Measurements from ENCODE around the gene MMADHC.
"Not testable (repeated sequence)": the region's sequence is repeated elsewhere in the genome, so short reads cannot be mapped to it uniquely, and the experiment has no call there.

The MMADHC gene

DNA sequence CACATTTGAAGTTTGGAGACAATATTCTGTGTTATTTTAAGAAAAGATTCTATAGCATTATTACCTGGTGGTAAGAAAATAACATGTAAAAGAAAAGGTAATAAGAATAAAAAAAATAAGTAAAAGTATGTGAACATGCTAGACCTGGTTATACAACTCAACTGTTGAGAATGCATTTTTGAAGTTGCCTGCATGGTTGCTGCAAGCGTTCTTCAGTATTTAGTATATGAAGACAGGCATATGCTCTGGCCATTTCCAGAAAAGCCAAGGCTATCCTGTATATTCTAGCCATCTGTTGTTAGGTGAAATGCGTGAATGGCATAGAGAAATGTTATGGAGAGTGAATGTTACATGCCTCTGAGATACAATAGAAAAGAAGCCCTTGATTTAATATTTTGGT lies 6.8 kb upstream of the MMADHC start:
- DNase-seq: no peak

DNA sequence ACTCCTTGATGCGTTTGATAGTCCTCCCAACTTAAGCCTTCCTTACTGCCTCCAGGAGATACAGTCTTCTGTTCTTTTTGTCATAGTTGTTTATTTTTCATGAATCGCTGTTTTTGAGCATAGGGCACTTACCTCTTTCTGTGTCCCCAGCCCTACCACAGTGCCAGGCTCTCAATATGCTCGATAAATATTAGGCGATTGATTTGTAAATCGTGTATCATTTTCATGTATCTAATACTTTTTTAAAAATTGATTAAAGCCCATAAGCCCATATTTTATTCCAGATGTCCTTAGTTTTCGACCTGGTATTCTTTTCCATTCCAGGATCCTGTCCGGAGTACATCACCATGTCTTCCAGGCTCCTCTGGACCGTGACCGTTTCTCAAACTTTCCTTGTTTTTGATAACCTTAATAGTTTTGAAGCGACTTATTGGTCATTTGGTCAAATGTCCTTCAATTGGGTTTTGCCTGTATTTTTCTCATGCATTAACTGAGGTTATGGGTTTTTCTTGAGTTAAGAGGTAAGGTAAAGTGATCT lies 444 bp upstream of the MMADHC start:
- DNase-seq: no peak

DNA sequence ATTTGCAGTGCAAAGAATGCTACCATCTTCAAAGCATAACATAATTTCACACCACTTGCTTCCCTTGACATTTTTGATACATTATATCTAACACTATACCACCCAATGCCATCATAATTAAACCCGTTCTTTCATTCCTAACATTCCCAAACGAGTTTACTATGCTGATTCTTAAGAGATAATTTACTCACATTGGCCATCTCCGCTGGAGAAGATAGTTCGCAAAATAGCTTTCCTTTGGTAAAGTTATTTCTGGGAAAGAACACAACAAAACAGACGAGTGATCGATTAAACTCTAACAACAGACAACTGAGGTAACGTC lies 716 bp downstream of the MMADHC start:
- DNase-seq: no peak

- no peak for DNase-seq
Measured at GRCh38 chr2:149586063-149586462, 1.5 kb downstream of the MMADHC start.

DNA sequence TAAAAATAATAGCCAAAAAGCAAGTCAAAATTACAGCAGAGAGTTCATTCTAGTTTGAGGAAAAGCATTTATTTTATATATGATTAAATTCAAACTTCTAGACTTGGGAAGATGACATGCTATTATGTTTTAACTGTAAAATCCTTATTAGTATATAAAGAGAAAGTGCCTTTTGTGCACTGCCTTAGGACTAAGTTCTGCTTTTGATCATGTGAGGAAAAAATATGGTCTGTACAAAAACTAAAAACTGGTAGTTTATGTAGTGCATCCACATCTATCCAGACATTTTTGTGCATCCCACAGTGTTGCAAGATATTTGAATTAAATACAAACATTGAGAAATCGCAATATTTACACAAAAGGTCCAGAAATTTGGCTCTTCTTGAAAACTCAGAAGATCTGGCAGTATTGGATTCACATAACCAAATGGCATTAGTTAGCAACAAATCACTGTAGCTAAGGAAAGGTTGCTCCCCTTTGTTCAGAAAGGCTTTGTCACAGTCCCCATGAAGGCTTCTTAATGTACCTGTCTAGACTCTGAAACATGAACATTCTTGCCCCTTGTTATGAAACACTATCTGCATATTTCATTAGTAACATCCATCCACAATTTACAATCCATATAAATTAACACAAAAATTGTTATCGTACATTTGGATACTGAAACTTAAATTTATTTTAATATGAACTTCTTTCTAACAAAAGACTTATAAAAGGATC lies 2.2 kb downstream of the MMADHC start:
- DNase-seq: no peak

DNA sequence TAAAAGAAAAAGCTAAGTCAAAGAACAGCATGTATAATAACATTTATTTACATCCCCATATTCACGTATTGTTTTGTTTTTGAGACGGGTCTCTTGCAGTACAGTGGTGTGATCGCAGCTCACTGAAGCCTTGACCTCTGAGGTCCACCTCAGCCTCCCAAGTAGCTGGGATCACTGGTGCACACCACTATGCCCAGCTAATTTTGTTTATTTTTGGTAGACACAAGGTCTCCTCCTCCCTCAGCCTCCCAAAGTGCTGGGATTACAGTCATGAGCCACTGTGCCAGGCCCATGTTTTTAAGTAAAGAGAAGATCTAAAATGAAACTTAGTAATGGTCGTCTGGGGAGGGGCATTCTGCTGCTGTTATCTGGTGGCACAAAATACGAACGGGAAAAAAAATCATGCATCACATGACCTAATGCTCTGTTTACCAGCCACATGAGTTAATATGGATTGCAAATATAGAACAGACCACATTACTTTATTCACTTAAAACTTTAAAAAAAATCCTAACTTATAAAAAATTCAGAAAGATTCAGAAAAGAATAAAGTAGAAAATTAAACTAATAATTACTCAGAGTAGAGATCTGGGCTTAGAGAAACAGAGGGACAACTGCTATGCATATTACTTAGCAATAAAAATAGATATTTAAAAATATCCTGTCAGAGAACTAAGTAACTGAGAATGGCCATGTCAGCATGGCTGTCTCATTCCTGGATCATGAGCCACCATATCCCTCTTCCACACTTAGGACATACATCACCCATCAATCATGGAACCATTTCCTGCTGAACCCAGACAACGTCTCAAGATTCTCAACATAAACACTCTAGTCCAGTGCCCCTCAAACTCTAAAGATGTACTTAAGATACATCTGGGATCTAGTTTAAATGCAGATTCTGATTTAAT lies 7.3 kb downstream of the MMADHC start:
- DNase-seq: no peak

DNA sequence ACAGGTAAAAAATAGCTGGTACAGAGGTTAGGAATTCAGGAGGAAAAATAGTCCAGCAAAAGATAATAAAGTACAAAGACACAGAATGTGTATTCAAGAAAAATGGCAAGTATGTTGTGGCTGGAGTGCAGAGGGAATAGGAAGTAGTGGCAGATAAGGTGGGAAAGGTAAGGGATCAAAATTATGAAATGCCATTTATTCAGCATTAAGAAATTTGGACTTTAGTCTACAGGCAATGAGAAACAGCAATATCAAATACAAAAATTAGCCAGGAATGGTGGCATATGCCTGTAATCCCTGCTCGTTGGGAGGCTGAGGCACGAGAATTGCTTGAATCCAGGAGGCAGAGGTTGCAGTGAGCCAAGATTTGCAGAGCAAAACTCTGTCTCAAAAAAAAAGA lies 10.3 kb downstream of the MMADHC start:
- DNase-seq: no peak

DNA sequence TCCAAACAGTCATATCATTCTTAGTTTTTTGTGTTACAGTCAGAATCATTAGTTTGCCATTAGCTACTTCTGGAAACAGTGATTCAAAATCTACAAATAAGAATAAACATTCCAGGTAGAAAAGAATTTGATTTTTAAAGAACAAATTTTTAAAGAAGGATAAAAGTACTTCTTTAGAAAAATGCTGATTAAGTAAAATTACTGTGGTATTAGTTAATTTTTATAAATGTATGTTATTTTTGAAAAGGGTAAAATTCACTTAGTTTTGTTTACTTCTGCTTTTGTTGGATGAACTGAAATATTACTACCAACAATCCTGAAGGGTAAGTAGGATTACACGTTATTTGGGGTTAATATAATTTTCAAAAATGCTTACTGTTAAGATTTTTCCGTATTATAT lies 11.8 kb downstream of the MMADHC start:
- DNase-seq: no peak

GRCh38 chr2:149575277-149575676 lies 12.3 kb downstream of the MMADHC start:
- no peak for DNase-seq

DNA sequence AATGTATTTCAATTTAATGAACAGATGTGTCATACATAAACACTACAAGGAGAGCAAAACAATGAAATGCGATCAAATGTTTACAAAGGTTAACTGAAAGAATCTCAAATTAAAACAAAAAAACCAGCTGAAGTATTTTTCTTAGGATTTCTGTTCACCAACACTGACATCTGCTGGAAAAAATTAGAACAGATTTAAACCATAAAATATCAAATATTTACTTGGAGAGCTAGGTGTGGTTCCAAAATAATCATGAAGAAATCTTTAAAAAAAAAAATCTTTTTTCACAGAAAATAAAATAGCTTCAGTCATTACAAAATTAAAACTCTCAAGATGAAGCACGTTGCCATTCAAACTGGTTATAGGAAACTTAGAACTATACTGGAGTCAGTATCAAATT lies 13.8 kb downstream of the MMADHC start:
- DNase-seq: no peak

- DNase-seq: no peak
Measured at GRCh38 chr2:149572102-149572953, 15.2 kb downstream of the MMADHC start.

GRCh38 chr2:149568138-149568537 lies 19.4 kb downstream of the MMADHC start:
- no peak for DNase-seq

DNA sequence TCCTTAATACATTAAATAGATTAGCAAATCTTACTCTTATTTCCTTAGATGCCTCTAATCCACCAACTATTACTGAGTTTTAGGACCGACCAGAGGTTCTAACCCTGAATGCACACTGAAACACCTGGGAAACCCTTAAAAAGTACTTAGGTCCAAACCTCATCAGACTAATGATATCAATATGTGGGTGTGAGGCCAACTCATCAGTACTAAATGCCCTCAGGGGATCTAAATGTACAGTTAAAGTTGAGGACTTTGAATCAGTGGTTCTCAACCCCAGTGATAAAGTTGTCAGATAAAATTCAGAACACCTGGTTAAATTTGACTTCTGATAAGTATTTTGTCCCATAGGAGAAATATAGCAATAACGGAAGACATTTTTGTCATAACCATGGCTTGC lies 20.9 kb downstream of the MMADHC start:
- DNase-seq: no peak

- DNase-seq: not testable (repeated sequence)
Measured at GRCh38 chr2:149565625-149566024, 21.9 kb downstream of the MMADHC start.

GRCh38 chr2:149564983-149565382 lies 22.6 kb downstream of the MMADHC start:
- no peak for DNase-seq

GRCh38 chr2:149564097-149564496 lies 23.5 kb downstream of the MMADHC start:
- DNase-seq: no peak

- no peak for DNase-seq
Measured at GRCh38 chr2:149562324-149562723, 25.3 kb downstream of the MMADHC start.

DNA sequence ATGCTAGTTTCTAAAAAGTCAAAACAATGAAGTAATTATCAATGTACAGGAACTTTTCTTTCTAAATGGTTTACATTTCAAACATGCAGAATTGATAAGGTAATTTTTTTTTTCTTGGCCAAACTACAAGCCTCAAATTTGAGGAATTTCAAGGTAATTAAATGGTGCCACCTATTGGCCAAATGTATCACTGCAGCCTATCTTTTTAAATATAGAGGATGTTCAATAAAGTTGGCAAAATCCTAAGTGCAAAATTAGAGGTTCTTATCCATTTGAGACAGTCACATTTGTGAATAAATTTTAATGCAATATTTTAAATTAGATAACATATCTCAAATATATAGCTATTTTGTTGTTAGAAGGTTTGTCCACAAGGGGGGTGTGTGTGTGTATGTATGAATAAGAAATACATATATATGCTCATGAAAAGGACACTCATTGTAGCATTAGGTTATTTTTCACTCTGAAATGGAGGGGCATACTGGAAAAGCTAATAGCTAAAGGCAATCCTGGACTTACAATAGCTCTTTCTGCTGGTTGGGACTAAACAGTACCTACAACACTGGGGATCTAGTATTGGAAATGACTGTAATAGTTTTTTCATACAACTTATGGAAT lies 26.2 kb downstream of the MMADHC start:
- DNase-seq: no peak

DNA sequence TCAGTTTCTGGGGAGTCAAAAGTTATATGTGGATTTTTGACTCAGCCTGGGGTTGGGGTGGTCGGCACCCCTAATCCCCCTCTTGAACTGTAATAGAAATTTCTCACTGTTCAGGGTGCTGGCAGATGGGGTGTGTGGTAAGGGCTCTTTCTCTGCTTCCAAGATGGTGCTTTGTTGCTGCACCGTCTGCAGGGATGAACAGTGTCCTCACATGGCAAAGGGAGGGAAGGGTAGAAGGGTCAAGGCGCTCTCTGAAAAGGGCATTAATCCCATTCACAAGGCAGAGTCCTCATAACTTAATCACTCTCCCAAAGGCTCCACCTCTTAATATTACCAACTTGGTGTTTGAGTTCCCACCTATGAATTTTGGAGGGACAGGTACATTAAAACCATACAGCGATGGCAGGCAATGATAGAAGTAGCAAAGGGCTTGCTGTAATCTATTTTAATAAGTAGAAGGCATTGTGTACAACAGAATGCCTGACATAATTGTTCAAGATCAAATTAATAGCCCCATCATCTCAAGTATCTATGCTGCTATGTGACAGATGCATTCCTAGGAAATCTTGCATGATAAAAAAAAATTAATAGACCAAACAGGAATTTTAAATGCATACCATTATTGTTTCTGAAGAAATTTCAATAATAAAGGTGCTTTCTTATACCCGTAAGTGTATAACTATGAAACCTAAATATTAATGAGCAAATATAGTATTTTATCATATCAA lies 28.1 kb downstream of the MMADHC start:
- no peak for DNase-seq

DNA sequence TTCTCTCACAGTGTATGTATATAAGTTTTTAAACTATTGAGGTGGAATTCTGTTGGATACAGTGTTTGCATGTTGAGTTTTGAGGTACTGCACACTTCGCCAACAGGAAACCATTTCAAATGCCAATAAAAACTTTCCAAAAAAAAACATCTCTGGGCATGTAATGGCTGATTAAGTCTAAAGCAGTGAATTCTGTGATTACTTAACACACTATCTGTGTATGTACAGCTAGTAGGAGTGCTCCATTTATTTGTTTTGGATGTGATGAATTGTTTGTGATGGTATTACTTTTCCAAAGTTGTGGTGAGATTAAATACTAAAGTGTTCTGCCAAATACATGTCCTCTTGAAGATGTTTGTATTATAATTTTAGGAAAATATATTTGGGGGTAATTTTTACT lies 31.1 kb downstream of the MMADHC start:
- no peak for DNase-seq

DNA sequence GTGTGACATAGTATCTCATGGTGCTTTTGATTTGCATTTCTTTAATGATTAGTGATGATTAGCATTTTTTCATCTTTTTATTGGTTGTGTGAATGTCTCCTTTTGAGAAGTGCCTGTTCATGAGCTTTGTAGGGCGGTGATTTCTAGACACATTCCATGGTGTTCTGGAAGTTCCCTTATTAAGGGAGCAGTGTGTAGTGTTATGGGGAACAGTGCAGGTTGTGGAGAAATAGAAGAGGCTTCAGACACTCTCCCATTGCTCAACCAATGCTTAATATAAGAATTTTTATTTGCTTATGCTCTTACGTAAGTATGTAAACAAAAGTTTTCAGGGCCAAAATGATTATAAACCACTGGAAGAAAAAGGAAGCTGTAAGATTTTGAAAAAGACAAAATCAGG lies 34.7 kb downstream of the MMADHC start:
- no peak for DNase-seq

GRCh38 chr2:149552226-149552625 lies 35.3 kb downstream of the MMADHC start:
- no peak for DNase-seq
